ENCODE measurements around the gene RARB. TPM values are rescaled to one million over a fixed set of nuclear protein-coding genes. Genes with fewer than 3 reads are reported as not detected.

RARB gene
- total and polyA plus RNA-seq, 9 donors, result 3.5 to 13.4 (median 7.9) TPM

GRCh38 chr3:25566358-25566920, 138.4 kb downstream of the RARB start:
- WGBS, 3 donors, result 81 to 86% (median 85%) methylated on average over 5 of the region's 5 CpGs
- TF ChIP-seq POLR2A (IDR thresholded peaks at IDR 0.05), result no peak
- TF ChIP-seq CTCF (IDR thresholded peaks at IDR 0.05), result no peak
- TF ChIP-seq EP300 (IDR thresholded peaks at IDR 0.05), result no peak
- DNase-seq, result no peak
- Histone ChIP-seq H3K4me1 (ENCODE audit: insufficient read depth) (no peaks in the 10 kb centered on the region), H3K9me3 (no peaks in the 10 kb centered on the region), H3K36me3 (no peaks in the 10 kb centered on the region), H3K4me3 (no peak overlapping the region), H3K27me3 (no peaks in the 10 kb centered on the region), H3K27ac (no peak overlapping the region)
- intact Hi-C loops (cut with DNase I), result no loop called here

DNA sequence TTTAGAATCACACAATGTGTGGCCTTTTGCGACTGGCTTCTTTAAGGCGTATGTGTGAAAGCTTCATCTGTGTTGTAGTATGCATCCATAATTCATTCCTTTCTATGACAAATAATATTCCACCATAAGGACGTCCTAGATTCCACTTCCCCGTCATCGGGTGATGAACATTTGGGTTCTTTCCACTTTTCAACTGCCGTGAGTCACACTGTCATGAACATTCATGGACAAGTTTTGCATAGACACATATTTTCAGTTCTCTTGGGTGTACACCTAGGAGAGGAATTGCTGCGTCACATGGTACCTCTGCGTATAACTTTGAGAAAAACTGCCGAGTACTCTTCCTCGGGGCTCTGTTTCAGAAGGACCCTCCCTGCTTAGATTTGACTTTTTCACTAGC, 139.3 kb downstream of the RARB start:
- WGBS, 3 donors, result 82 to 91% (median 84%) methylated on average over 10 of the region's 10 CpGs
- intact Hi-C loops (cut with DNase I), result no loop called here
- TF ChIP-seq CTCF (IDR thresholded peaks at IDR 0.05), result no peak
- TF ChIP-seq POLR2A (IDR thresholded peaks at IDR 0.05), result no peak
- no peak for TF ChIP-seq EP300 (IDR thresholded peaks at IDR 0.05)
- Histone ChIP-seq H3K27ac (no peak overlapping the region), H3K36me3 (no peaks in the 10 kb centered on the region), H3K27me3 (no peaks in the 10 kb centered on the region), H3K4me1 (ENCODE audit: insufficient read depth) (no peaks in the 10 kb centered on the region), H3K4me3 (no peak overlapping the region), H3K9me3 (no peaks in the 10 kb centered on the region)
- DNase-seq, result no peak

- Histone ChIP-seq H3K4me3 (no peak overlapping the region), H3K27me3 (no peaks in the 10 kb centered on the region), H3K4me1 (ENCODE audit: insufficient read depth) (no peaks in the 10 kb centered on the region), H3K36me3 (no peaks in the 10 kb centered on the region), H3K9me3 (no peaks in the 10 kb centered on the region), H3K27ac (no peak overlapping the region)
- WGBS, 3 donors, result 94 to 96% (median 94%) methylated on average over 14 of the region's 14 CpGs
- intact Hi-C loops (cut with DNase I), result no loop called here
- TF ChIP-seq POLR2A (IDR thresholded peaks at IDR 0.05) (no peak), CTCF (IDR thresholded peaks at IDR 0.05) (no peak), EP300 (IDR thresholded peaks at IDR 0.05) (no peak)
- no peak for DNase-seq
Measured at GRCh38 chr3:25567806-25568524, 139.9 kb downstream of the RARB start.

DNA sequence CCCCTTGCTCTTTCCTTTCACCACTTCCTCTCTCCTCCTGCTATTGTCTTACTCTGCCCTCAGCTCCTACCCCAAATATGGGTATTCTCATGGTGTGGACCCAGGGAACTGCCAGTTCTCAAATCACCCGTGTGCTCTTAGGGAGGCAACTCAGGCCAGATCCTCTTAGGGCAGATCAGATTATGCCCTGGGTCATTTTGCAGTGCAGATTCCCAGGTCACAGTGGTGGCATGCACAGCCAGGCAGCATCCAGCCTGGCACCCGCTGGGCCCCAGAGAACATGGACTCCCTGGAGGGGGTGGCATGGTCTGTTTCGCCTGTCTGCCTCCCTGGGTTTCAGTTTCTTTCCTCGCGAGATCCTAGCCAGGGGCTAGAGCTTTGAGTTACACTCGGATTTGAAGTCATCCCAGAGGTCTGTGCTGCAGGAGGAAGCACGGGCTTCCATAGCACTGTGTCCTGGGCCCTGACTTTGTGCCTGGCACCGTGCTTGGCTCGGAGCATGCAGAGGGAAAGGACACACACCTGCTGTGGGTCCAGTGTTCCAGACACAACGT, 140.5 kb downstream of the RARB start:
- Histone ChIP-seq H3K9me3 (no peaks in the 10 kb centered on the region), H3K4me1 (ENCODE audit: insufficient read depth) (no peaks in the 10 kb centered on the region), H3K27ac (no peak overlapping the region), H3K4me3 (no peak overlapping the region), H3K36me3 (no peaks in the 10 kb centered on the region), H3K27me3 (no peaks in the 10 kb centered on the region)
- WGBS, 3 donors, result 88 to 91% (median 89%) methylated on average over 10 of the region's 10 CpGs
- TF ChIP-seq CTCF (IDR thresholded peaks at IDR 0.05) (no peak), POLR2A (IDR thresholded peaks at IDR 0.05) (no peak), EP300 (IDR thresholded peaks at IDR 0.05) (no peak)
- no peak for DNase-seq
- intact Hi-C loops (cut with DNase I), result no loop called here
